HG03442 (cell line): Measurements from ENCODE around the gene KIF5B.
A peak's percentile ranks its signal among the peaks of the same experiment; 100 is the strongest.
"Not testable (repeated sequence)": the region's sequence is repeated elsewhere in the genome, so short reads cannot be mapped to it uniquely, and the experiment has no call there.

ENCODE experiments used
- ATAC-seq: cut with Tn5 transposase; IDR thresholded peaks from one replicate; pipeline ENCODE4 v1.9.1; 2021; ENCODE audit warnings: mild to moderate bottlenecking, moderate library complexity; ENCODE audit not compliant: unreplicated experiment

Gene KIF5B

DNA sequence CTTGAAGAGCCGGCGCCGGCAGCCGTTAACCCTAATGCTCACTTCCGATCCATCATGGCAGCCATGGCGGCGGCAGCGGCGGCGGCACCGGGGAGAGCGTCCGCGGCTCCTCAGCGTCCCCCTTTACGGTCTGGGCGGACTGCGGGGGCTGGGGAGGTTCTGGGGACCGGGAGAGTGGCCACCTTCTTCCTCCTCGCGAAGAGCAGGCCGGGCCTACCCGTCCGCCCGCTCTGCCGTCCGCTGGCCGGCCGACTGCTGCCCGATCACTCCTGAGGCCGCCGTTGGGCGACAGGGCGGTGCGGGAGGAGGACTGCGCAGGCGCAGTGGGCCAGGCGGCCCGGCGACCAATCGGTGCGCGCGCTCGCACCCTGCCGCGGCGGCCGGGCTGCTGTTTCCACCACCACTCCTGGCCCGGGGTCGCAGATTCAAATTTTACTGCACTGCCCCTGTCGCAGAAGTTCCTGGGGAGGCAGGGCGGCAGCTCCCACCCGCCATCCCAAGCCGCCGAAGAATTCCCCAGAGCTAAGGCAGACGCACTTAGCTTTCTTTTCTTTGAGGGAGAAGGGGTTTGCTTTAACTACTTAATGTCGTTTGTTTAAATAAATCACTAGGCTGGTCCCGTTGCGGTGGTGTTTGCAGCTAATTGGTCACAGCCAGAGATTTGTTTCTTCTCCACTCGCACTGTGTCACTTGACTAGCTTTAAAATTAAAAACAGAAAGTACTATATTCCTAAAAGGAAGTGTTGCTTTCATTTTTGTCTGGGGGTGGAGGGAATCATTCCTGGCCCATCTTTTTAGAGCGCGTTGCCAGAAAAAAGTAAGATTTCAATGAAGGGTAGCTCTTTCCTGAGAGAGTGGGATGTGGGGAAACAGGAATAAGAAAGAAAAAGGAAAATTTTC, at the start of gene KIF5B:
TSS of gene KIF5B (minus strand) at position 290 of the 900 bp plus-strand sequence. CDS start 452 bp downstream, outside the sequence.
- peak; percentile 82 for ATAC-seq

DNA sequence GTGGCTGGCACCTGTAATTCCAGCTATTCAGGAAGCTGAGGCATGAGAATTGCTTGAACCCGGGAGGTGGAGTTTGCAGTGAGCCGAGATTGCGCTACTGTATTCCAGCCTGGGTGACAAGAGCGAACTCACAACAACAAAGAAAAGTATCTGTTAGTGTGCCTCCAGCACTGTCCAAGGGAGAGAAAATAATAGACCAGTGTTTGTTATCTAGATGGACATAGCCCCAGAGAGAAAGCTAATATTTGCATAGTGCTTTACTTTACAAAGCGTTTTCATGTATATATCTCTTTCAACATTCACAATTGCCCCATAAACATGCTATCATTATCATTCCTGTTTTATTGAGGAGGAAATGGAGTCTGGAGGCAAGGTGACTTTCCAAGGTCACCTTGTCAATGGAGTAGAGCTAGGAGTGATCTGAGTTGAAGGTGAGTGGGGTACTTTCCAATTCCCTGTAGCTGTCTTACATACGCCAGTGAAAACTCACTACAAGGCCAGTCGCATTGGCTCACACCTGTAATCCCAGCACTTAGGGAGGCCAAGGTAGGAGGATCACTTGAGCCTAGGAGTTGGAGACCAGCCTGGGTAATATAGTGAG, 49.7 kb upstream of the KIF5B start:
- ATAC-seq, result no peak

DNA sequence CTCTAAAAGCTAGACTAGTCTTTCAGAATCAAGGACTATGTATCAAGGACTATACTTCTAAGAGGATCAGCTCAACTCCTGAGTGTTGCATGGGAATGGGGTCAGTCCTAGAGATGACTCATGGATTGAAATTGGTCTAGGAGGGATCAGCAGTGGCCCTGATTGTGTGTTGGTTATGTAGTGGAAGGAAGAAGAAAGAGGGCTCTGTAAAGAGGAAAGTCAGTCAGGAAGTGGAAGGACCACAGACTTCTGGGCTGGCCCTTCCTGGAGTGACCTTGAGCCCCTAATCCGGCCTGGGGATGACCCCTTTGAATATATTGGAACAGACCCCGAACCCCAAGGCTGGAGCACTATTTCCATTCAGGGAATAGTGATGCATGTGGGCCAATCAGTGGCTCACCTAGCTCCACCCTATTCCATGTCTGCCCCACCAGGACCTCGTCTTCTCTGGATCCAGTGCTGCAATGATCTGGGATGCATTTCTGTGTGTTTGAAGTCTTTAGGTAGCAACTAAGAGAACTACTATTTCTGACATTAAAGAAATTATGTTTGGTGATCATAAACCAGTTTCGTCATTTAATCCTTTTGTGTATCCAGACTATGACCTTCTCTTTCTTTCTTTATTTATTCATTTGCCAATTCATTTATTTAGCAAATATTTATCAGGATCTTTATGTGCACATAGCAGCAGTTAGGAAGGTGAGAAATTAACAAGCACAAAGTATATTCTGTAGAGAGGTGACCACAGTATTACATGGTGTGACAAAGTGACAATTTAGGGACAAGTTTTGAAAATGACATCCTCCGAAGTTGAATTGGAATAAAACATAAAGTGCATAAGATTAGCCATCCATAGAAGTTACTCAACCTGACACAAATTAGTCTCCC, 48.6 kb upstream of the KIF5B start:
- no peak for ATAC-seq

DNA sequence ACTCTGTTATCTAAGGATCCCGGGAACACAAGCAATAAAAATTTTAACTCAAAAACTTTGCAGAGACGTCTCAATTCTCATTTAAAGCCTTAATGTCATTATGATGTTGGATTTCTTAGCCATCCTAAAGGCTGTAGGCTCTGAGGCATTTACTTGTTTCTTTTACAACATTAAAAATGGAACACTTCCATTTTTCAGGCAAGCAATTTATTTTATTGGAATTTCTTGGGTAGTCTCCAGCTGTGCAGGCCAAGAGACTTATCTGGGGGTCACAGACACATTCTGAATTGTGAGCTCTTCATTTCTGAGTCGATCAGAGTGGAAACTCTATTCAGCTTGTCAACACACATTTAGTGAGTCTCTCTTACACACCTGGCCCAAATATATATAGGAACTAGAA, 48.0 kb upstream of the KIF5B start:
- ATAC-seq, result no peak

DNA sequence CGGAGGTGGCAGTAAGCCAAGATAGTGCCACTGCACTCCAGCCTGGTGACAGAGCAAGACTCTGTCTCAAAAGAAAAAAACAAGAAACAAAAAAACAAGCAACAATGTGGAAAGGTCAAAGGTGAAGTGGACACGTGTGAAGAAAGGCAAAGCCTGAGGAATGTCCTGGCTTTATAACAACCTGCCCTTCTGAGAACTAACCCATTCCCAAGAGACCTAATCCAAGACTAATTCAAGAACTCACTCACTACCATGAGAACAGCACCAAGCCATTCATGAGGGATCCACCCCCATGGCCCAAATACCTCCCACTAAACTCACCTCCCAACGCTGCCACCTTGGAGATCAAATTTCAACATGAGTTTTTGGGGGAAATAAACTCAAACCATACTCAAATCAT, 47.5 kb upstream of the KIF5B start:
- no peak for ATAC-seq

DNA sequence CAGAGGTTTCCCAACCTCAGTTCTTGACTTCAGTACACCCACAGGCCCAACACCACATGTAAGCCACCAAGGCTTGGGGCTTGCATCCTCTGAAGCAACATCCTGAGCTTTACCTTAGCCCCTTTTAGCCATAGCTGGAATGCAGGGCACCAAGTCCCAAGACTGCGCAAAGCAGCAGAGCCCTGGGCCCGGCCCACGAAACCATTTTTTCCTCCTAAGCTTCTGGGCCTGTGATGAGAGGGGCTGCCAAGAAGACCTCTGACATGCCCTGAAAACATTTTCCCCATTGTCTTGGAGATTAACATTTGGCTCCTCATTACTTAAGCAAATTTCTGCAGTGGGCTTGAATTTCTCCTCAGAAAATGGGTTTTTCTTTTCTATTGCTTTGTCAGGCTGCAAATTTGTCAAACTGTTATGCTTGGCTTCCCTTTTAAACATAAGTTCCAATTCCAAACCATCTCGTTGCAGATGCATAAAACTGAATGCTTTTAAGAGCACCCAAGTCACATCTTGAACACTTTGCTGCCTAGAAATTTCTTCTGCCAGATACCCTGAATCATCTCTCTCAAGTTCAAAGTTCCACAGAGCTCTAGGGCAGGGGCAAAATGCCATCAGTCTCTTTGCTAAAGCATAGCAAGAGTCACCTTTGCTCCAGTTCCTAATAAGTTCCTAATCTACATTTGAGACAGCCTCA, 42.5 kb upstream of the KIF5B start:
- not testable (repeated sequence) for ATAC-seq

DNA sequence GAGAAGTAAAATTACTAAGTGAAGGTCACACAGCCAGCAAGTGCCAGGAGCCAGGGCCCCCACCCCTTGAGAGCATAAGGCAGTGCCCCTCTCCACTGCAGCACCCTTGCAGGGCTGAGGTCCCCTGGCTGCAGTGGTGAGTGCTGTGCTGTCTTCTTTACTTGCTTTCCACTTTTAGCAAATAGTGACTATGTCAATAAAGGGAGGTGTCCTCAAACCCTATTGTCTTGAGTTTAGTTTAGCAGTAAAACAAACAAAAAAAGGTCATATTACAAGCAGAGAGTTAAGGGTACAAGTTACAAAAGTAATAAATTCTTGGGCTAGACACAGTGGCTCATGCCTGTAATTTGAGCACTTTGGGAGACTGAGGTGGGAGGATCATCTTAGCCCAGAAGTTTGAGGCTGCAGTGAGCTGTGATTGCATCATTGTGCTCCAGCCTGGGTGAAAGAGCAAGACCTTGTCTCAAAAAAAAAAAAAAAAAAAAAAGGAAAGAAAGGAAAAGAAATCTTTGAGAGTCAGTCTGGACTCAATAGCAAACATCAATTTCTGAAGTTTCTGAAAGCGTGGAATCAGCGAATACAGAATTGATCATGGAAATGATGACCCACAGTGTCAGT, 39.0 kb upstream of the KIF5B start:
- ATAC-seq, result no peak

DNA sequence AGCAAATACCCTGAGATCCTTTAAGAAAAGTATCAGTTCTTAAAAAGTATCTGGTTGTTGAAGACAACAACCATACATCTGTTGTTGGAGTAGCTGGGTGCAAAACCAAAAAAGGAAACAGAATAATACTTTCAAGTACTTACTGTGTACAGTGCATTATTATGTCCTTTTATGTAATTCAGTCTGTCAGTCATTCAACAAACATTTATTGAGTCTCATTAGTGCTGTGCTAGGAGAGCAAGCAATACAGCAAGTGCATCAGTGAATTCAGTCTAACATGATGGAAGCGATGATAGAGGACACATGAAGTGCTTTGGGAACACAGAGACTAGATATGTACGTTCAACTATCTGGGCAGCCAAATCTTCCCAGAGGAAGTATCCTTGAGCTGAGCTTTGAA, 37.4 kb upstream of the KIF5B start:
- ATAC-seq, result no peak

DNA sequence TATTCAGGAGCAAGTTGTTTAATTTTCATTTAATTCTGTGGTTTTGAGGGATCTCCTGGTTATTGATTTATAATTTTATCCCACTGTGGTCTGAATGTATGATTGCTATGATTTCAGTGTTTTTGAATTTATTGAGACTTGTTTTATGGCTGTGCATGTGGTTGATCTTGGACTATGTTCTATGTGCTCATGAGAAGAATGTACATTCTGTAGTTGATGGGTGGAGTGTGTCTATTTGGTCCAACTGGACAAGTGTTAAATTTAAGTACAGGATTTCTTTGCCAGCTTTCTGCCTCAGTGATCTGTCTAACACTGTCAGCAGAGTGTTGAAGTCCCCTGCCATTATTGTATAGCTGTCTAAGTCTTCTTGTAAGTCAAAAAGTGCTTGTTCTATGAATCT, 34.8 kb upstream of the KIF5B start:
- no peak for ATAC-seq

DNA sequence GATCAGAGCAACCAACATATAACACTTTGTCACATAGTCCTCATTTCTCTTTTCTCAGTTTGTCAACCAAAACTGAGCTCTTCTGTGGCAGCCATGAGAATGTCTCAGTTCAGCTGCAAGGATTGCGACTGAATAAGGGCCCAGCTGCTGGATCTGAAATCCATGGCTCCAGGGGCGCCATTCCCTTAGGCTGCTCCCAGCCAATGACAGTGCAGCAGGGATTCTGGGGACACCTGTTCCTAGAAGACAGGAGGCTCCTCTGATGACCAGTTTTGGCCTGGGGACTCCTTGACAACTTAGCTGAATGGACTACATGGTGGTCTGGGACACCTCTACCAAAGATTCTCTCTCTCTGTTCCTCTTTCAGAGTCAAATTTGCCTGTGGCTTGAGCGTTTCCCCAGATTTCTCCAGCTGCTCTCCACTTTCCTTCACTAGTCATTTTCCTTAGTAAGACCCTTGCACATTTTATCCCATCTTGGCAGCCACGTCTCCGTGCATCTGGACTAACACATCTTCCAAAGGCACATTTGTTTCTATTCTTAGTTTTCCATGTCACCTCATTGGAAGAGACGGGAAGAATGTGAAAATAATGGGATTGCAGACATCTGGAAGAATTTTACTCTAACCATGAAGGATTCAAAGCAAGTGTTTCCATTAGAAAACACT, 28.1 kb upstream of the KIF5B start:
- no peak for ATAC-seq

DNA sequence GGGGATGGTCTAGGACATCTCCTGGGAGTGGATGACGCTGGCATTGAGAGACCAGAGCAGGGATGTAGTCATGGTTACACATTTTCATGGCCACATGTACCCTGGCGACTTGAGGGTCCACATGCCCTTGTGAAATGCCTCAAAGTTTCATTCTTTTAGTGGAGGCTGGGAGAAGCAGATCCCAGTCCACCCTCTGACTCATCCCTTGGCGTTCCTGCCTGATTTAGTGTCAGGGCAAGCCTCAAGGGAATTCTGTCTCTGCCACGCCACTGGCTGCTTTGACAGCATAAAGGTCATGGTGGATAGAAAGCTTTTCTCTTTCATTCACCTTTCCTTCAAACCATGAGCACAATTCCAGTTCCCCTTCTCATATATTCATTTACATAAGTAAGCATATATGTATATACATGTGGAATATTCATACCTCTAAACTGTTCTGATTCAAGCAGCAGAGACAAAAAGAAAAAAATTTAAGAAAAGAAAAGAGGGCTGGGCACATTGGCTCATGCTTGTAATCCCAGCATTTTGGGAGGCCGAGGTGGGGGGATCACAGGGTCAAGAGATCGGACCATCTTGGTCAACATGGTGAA, 21.8 kb upstream of the KIF5B start:
- ATAC-seq, result no peak

DNA sequence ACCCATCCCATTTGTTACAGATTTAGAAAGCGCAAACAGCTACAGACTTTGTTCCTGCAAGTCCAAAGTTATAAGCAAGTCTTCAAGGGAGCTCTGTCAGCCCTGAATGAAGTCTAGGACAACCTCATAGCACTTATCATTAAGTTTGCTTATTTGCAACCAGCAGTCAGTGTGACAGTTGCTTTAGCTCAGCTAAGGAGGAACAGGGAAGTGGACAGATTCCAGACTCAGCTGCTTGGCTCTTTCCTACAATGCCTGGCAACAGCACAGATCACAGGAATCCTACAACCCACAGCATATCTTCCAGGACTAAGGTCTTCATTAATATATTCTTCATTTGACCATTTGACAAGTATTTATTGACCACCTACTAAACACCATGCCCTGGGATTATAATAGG, 17.4 kb upstream of the KIF5B start:
- ATAC-seq, result no peak

DNA sequence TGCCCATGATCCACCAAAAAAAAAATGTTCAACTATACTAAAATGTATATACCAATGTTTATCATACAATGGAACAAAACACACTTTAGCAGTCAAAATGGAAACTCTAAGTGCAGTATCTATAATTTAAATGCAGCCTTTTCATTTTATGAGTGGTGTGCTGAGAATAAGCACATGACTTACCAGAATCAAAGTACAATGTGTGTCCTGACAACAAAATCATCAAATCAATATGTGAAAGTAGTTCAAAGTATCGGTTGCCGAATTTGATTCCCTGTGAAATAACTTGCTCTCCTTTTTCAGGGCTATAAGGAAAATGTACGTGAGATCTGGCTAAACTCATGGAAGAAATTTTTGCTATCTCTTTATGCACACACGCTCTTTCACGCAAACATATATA, 16.9 kb upstream of the KIF5B start:
- no peak for ATAC-seq

DNA sequence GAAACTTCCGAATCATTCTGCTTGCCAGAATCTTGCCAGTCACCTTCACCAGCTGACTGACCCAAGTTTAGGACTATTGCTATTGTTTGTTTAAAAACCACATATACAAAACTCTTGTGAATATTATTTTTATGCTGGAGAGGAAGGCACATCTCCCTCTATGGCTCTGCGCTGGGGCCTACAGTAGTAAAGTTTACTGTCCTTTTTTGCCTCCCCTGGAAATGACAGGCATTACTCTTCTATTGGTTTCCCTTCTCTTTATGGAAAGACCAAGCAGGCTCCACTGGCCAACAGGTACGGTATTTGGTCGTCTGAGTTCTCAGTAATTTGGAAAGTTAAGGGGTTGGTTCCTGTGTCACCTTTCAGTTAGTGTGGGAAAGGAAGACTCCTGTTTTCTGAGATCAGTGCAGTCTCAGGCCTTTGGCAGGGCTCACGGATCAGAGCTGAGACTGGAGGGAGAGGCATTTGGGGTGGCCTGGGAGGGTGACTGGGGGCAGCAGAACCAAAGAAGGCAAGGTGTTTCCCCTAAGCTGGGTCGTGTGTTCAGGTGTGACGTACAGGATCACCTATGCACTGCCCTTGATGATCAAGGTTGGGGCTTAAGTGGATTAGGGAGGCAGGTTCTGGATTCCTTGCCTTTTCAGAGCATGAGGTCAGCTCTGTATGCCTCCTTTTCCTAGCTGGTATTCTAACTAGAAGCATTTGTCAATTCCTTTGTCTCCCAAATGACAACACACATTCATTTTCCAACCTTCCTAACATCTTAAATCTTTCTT, 16.0 kb upstream of the KIF5B start:
- ATAC-seq, result no peak

DNA sequence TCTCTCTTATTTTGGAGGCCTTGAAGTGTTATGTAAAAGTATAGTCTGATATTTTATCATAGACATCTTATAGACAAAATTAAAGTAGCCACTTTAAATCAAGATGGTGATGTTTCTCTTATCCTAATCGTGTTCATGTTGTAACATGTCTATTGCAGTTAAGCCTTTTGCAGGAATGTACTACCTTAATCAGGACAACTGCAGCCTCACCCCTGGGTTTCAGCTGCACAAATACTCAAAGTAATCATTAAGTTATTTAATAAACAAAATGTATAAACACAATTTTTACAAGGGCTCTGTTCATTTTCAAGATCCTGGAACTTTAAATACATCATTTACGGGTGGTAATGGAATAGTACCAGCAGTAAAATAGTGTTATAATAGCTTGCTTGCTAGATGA, 14.4 kb upstream of the KIF5B start:
- no peak for ATAC-seq

DNA sequence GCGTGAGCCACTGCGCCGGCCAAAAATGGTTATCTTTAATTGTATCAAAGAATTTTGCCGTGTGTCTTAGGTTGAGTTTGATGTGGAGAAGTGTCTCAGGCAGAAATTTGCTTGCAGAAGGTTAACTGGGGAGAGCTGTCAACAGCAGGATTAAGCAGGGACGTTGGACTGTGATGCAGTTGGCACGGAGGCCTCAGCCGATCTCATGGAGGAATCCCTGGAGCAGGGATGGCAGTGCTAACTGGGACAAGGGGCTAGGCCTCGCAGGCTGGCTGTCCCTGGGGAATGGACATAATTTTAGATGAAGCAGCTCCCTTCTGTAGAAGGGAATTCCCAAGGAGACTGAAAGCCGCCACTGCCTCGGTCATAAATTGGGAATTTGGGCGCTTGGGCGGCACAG, 12.3 kb upstream of the KIF5B start:
- no peak for ATAC-seq

DNA sequence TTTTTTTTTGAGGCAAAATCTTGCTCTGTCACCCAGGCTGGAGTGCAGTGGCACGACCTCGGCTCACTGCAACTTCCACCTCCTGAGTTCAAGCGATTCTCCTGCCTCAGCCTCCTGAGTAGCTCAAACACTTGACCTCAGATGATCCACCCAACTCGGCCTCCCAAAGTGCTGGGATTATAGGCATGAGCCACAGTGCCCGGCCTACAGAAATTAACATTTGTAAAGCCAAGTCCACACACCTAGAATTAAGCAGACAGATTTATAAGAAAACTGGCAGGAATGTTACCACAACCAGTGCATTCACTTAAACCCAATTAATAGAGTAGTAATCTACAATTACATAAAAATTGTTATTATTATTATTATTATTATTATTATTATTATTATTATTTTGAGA, 11.7 kb upstream of the KIF5B start:
- not testable (repeated sequence) for ATAC-seq

DNA sequence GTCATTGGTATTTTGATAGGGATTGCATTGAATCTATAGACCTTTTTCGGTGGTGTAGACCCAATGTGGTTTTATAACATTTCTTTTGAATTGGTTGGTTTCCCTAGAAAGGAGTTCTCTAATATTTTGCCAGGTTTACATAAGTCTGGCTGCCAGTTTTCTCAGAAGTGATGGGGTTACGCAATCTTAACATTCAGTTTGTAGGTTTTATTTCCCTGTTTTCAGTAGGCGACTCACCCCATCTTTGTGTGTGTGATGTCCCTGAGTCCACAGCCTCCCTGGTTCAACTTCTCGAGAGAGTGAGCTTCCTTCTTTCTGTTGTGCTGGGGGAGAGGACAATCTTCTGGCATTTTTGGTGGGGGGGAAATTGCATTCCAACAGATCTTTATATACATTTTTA, 9.6 kb upstream of the KIF5B start:
- no peak for ATAC-seq

DNA sequence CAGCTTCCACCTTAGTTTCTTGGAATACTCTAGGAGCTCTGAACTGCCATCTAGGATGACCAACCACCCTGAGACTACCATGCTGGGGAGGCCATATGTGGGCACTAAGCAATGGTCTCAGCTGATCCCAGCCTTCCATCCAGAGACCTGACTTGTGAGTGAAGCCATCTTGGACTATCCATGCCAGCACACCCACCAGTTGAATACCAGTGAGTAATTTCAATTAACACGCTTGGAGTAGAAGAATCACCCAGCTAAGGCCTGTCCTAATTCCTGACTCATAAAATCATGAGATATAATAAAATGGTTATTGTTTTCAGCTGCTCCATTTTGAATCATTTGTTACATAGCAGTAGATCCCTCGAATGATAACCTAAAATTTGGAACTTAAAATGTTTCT, 5.2 kb upstream of the KIF5B start:
- no peak for ATAC-seq
